Limb (tissue), 2 donors: ENCODE measurements around the gene DCBLD1.
"Not testable (repeated sequence)": the region's sequence is repeated elsewhere in the genome, so short reads cannot be mapped to it uniquely, and the experiment has no call there.

Experiments
- DNase-seq, 2 donors: peaks; one replicate each; pipeline ENCODE4 v3.0.0-alpha.2; 2016; ENCODE audit errors: extremely low spot score in 2 of 2

The DCBLD1 gene

GRCh38 chr6:117482240-117483003, at the start of gene DCBLD1:
Gene DCBLD1 (plus strand): TSS chr6:117482674. CDS start chr6:117482782, 108 bp downstream.
- DNase-seq = peak; percentile 49 to 79

- DNase-seq = no peak
Measured at GRCh38 chr6:117440706-117441525, 41.6 kb upstream of the DCBLD1 start.

GRCh38 chr6:117441824-117442264, 40.6 kb upstream of the DCBLD1 start:
- no peak for DNase-seq

DNA sequence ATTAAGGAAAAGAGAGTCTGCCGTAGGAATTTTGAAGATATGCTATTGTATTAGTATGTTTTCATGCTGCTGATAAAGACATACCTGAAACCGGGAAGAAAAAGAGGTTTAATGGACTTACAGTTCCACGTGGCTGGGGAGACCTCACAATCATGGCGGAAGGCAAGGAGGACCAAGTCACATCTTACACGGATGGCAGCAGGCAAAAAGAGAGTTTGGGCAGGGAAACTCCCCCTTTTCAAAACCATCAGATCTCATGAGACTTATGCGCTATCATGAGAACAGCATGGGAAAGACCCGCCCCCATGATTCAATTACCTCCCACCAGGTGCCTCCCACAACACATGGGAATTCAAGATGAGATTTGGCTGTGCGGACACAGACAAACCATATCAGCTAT, 40.2 kb upstream of the DCBLD1 start:
- not testable (repeated sequence) for DNase-seq

DNA sequence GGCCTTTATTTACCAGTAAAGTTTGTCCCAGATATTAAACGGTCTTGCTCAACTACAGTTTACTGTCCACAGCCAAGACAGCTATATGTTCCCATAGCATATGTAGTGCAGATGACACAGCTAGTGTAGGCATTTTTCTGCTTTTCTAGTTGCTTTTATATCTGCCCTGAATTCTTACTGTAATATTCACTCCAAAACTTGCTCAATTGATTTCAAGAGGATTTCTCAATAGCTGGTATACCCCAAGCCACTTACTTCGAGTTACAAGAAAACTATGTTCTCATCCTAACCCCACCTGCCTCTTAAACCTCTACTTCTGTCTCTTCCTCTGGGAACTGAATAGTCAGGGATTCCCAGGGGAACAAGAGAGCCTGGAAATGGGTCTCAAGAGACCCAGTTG, 37.9 kb upstream of the DCBLD1 start:
- no peak for DNase-seq

- no peak for DNase-seq
Measured at GRCh38 chr6:117446861-117447260, 35.6 kb upstream of the DCBLD1 start.

DNA sequence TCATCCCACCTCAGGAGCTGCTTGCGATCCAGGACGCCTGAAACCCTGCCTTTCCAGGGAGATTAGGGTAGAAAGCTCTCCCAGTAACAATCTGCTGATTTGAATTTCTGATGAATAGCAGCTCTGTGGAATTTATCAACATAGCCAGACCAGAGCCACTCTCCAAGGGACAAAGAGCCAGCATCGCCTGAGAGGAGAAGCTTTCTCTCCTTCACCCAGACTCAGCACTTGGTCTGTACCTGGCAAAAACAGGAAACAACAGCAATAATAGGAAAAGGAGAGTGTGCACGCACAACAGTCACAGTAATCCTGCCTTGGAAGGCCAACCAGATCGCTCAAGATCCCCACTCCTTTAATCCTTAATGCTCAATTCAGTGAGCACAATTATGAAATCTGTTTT, 34.5 kb upstream of the DCBLD1 start:
- DNase-seq = no peak

- DNase-seq = no peak
Measured at GRCh38 chr6:117448732-117449485, 33.6 kb upstream of the DCBLD1 start.

GRCh38 chr6:117449549-117450439, 32.7 kb upstream of the DCBLD1 start:
- DNase-seq = peak; percentile 66 to 80

- no peak for DNase-seq
Measured at GRCh38 chr6:117451671-117452070, 30.8 kb upstream of the DCBLD1 start.

DNA sequence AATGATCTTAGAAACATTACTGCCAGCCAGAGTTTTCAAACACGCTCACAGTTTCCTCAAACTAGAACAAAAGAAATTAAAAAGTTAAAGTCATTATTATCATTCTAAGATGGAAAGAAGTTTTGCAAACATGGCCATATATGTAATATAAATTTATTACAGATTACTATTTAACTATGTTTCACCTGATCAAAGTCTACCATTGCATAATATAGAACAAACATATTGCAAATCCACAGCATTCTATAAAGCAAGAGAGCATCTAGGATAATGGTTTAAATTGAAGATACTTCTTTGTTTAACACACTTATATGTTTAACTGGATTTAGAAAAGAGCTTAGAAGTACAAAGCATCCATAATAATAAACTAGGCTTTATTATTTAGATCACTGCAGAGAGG, 26.2 kb upstream of the DCBLD1 start:
- DNase-seq = no peak

GRCh38 chr6:117456998-117457397, 25.5 kb upstream of the DCBLD1 start:
- DNase-seq = no peak

GRCh38 chr6:117459204-117459944, 23.1 kb upstream of the DCBLD1 start:
- no peak for DNase-seq

- DNase-seq = no peak
Measured at GRCh38 chr6:117463762-117464665, 18.5 kb upstream of the DCBLD1 start.

GRCh38 chr6:117464700-117465099, 17.8 kb upstream of the DCBLD1 start:
- DNase-seq = no peak

DNA sequence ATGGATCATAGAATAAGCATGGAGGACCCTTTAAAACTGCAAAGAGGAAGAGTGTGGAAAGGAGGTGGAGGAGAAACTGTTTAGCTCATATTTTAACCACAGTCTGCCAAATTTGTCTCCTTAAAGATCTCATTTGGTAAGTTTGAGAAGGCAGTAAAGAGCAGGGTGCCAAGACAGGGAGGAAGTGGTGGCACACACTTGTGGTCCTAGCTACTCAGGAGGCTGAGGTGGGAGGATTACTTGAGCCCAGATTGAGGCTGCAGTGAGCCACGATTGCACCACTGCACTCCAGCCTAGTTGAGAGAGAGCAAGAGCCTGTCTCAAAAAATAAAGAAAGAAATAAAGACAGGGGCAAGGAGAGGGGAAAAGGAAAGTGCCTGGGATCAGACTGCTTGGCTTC, 16.8 kb upstream of the DCBLD1 start:
- no peak for DNase-seq

- no peak for DNase-seq
Measured at GRCh38 chr6:117467876-117468275, 14.6 kb upstream of the DCBLD1 start.

GRCh38 chr6:117468527-117468926, 13.9 kb upstream of the DCBLD1 start:
- DNase-seq = not testable (repeated sequence)

DNA sequence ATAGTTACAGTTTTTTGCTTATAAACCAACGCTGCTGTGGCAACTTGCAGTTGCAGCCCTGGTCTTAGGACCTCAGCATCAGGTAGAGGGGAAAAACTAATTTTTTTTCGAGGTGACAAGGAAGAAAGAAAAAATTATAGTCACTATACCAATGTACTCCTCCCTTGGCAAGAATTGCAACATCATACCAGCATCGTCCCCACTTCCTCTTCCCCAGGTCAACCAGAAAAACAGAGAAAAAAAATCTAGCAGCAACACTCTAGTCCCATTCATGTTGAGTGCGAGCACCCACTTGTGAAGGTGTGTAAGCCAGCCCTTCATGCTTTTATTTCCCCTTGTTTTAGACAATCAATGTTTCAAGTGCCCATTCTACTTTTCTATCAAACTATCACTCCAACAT, 13.1 kb upstream of the DCBLD1 start:
- DNase-seq = no peak
